GM12865 (cell line): Measurements from ENCODE around the gene DNAH6.

ENCODE experiments used
- DNase-seq: peaks from one replicate; pipeline ENCODE4 v3.0.0; 2010; ENCODE audit warnings: low read depth
- H3K4me3 ChIP-seq: 2 replicates; pipeline ENCODE4 v1.5.1; 2011; ENCODE audit warnings: mild to moderate bottlenecking, low read depth, low read length, control low read depth
- TF ChIP-seq, protein P1 (sequence below): IDR thresholded peaks from 2 replicates; pipeline ENCODE4 v1.5.1; 2011; ENCODE audit warnings: low read length, control low read depth, low read depth, inconsistent platforms; ENCODE audit not compliant: insufficient read depth; ENCODE audit errors: missing control alignments

DNAH6 gene

DNA sequence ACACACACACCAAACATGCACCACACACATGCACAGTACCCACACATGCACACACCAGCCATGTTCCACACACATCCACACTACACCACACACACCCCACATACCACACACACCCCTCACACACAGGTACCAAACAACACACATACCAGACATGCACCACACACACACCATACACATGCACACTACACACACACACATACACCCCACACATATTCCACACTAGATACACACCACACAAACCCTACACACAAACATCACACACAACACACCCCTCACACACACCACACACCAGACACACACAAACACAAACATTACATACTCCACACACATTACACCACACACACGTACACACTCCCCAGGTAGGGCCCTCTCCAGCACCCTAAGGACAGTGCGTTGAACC is 313.4 kb downstream of the DNAH6 start:
- TF ChIP-seq, protein P1, sequence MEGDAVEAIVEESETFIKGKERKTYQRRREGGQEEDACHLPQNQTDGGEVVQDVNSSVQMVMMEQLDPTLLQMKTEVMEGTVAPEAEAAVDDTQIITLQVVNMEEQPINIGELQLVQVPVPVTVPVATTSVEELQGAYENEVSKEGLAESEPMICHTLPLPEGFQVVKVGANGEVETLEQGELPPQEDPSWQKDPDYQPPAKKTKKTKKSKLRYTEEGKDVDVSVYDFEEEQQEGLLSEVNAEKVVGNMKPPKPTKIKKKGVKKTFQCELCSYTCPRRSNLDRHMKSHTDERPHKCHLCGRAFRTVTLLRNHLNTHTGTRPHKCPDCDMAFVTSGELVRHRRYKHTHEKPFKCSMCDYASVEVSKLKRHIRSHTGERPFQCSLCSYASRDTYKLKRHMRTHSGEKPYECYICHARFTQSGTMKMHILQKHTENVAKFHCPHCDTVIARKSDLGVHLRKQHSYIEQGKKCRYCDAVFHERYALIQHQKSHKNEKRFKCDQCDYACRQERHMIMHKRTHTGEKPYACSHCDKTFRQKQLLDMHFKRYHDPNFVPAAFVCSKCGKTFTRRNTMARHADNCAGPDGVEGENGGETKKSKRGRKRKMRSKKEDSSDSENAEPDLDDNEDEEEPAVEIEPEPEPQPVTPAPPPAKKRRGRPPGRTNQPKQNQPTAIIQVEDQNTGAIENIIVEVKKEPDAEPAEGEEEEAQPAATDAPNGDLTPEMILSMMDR: no peak
- no peak for DNase-seq
- H3K4me3 ChIP-seq: no peak overlapping the region

DNA sequence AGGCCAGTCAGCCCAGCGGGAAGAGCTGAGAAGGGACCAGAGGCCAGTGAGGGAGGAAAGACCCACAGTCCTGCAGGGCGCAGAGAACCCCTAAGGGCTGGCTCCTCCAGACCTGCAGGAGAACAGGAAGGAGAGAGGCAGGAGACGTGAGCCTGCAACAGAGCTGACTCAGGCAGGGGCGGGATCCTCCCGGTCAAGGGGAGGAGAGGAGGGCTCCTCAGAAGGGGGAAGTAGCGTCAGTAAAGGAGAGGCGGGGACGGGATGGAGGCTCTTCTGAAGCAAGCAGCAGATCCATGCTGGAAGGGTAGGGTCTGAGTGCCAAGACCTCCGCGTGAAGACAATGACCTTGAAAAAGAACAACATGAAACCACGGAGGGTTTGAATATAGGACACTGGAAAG is 313.8 kb downstream of the DNAH6 start:
- TF ChIP-seq, protein P1: no peak
- no peak overlapping the region for H3K4me3 ChIP-seq
- no peak for DNase-seq

DNA sequence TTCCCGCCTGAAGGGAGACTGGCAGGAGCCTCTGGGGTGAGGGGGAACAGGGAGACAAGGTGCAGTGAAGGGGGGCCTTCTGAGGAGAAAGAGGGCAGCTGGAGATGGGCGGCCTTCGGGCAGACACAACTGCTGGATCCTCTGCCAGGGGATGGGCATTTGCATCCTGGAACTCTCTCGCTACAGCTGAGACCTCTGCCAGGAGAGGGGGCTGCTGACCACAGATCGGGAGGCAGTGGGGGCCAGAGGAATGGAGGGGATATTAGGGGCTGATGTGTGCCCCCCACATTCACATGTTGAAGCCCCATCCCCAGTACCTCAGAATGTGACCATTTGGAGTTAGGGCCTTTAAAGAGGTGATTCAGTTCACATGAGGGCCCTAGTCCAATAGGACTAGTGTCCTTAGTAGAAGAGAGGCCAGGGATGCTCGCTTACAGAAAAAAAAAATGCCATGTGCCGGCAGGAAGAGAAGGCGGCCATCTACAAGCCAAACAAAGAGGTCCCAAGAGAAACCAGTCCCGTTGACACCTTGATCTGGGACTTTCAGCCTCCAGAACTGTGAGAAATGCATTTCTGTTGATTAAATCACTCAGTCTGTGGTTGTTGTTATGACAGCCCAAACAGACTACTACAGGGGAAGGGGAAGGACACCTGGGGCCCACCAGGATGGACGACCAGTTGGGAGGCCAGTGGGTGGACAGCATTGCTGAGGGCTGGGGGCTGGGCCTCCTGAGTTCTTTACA is 314.6 kb downstream of the DNAH6 start:
- H3K4me3 ChIP-seq: no peak overlapping the region
- TF ChIP-seq, protein P1: no peak
- DNase-seq: no peak

DNA sequence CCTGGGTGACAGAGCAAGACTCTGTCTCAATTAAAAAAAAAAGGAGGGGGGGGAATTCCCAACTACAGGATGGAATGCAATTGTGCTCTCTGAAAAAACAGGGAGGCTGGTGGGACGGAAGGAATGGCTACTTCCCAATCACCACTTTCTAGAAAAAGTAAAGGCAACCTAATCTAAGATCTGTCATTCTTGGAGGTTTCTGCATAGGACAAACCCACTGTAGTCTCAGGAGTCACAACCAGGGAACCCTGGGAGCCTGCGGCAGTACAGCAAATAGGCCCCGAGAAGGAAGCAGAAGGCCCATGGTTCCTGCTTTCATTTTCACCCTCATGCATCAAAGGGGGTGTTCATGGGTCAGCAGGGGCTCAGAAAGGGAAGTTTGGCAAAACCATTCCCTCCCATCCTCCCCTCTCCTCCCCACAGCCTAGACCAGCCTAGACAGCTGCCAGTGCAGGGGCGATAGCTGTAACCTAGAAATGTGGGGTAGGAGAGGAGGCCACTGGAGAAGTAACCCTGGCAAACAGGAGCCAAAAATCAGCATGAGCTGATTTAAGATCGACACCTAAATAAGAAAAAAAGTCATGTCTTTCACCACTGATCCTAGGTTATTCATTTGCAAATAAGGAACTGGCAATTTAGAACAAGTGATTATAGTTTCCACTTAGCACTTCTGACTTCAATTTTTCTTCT is 316.6 kb downstream of the DNAH6 start:
- TF ChIP-seq, protein P1: no peak
- no peak overlapping the region for H3K4me3 ChIP-seq
- peak; percentile 46 for DNase-seq

DNA sequence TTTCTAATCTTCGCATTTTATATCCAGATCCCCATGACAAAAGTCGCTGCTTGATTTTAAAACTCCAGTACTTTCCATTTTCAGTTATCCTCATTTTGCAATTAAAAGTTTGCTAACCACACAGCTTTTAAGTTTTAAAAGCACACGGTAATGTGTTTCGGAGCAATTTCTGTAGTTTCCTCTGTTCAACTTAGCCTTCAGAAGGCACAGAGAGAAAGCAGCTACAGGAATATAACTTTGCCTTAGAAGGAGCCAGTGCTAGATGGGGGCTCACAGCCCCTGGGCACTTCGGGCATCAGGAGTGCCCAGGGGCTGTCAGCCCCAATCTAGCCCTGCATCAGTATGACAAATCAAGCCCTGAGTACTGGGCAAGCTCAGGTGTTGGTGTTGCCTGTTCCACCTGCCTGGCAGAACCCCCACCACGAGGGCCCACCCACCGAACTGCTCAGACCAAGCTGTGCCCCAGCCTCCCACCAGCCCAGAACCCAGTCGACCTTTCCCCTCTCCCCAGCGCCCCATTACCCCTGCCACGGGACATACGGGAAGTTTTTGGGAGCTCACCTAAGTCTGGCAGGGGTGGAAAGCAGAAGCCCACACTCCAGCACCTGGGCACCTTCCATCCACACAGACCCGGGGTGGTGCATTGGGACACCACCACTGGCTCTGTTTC is 317.3 kb downstream of the DNAH6 start:
- TF ChIP-seq, protein P1: no peak
- DNase-seq: no peak
- H3K4me3 ChIP-seq: no peak overlapping the region

DNA sequence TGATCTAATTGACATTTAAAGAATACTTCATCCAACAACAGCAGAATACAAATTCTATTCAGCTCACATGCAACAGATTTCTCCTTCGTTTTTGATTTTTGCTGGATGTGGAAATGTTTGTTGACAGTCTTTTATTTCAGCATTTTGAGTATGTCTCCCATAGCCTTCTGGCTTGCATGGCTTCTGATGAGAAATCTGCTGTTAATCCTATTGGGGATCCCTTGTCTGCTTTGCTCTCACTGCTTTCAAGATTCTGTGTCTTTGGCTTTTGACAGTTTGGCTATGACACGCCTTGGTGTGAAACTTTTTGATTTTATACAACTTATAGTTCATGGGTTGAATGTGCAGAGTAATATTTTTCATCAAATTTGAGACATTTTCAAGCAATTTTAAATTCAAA is 319.9 kb downstream of the DNAH6 start:
- DNase-seq: no peak
- no peak overlapping the region for H3K4me3 ChIP-seq
- TF ChIP-seq, protein P1: no peak
